Measurements from ENCODE around the gene ARL6IP4.

ARL6IP4 gene

DNA sequence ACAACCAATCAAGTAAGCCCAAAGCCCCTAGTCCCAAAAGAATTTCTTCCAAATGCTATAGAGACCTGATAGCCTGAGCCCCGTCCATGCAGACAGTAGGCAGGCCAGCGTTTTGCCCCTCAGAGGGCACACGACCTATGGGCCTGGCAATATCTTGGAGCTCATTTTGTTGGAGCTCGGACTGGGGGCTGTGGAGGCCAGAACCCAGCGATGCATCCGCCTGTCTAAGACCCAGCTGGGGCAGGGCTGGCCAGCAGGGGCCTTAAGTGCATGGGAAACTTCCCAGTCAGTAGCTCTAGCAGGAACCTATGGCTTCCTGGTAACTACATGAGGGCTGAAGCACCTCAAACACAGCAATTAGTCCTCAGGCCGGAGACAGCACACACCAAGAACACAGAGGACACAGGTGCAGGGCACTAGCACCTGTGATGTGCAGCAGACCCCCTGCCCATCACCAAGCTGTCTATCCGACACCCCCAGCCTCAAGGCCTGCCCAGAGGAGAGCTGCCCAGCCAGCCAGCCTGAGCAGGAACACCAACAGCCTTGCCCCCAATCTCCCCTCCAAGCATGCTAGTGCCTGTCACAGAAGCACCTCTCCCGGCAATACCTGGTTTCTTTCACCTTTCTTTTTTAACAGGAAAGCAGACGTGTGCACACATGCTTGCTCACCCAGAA lies 50.8 kb downstream of the ARL6IP4 start:
- DNase-seq (ENCODE audit: low read depth) = no peak
- in situ Hi-C loops (cut with HindIII; ENCODE audit: low sequenced_read_pairs) = no loop called here
- H3K4me3 ChIP-seq (ENCODE audit: low read depth, low read length) = no peak overlapping the region
- TF ChIP-seq, protein P1, sequence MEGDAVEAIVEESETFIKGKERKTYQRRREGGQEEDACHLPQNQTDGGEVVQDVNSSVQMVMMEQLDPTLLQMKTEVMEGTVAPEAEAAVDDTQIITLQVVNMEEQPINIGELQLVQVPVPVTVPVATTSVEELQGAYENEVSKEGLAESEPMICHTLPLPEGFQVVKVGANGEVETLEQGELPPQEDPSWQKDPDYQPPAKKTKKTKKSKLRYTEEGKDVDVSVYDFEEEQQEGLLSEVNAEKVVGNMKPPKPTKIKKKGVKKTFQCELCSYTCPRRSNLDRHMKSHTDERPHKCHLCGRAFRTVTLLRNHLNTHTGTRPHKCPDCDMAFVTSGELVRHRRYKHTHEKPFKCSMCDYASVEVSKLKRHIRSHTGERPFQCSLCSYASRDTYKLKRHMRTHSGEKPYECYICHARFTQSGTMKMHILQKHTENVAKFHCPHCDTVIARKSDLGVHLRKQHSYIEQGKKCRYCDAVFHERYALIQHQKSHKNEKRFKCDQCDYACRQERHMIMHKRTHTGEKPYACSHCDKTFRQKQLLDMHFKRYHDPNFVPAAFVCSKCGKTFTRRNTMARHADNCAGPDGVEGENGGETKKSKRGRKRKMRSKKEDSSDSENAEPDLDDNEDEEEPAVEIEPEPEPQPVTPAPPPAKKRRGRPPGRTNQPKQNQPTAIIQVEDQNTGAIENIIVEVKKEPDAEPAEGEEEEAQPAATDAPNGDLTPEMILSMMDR (IDR thresholded peaks at IDR 0.05; ENCODE audit: low read depth, low read length, missing control alignments) = no peak

Measured in astrocyte of the cerebellum (primary cell).